ENCODE results near the gene TMEM238L. TPM values are rescaled to one million over a fixed set of nuclear protein-coding genes. Genes with fewer than 3 reads are reported as not detected.

Gene TMEM238L
- total and polyA plus RNA-seq, 2 of the 13 experiments (the other 11 are each of a cell fraction or from before 2014, with no cell fraction given): not detected

- Histone ChIP-seq H3K4me2 (ENCODE audit: low read depth, low read length) (no peak overlapping the region), H3K9me3 (ENCODE audit: low read length) (no peaks in the 10 kb centered on the region), H3K36me3 (replicated peaks in 1 of 2; ENCODE audit: control insufficient read depth in 1 of 2, insufficient read depth in 2 of 2, low read length in 2 of 2) (no peaks in the 10 kb centered on the region), H3K4me1 (ENCODE audit: insufficient read depth, low read length) (peaks cover 12% of the 10 kb centered on the region), H3K4me3 (replicated peaks in 1 of 3; ENCODE audit: insufficient read depth in 1 of 3, low read depth in 2 of 3, low read length in 3 of 3) (no peak overlapping the region), H4K20me1 (ENCODE audit: insufficient read depth, low read length) (no peaks in the 10 kb centered on the region), H3K27ac (ENCODE audit: extremely low read length, insufficient read depth, low read length) (no peak overlapping the region), H3K27me3 (ENCODE audit: control insufficient read depth in 1 of 2, insufficient read depth in 2 of 2, low read length in 2 of 2) (no peaks in the 10 kb centered on the region), H3K9ac (ENCODE audit: insufficient read depth, low read depth, low read length) (no peak overlapping the region), H3K79me2 (ENCODE audit: insufficient read depth, low read length) (no peaks in the 10 kb centered on the region), H2AFZ (ENCODE audit: low read length) (no peak overlapping the region)
- ChIA-PET CTCF (ENCODE audit: low intra/inter-chr PET ratio, low total read pairs) (no interaction called here), POLR2A (no interaction called here)
- no TSS peak for BruUV-seq (replicated peaks)
- in situ Hi-C loops (cut with HindIII; ENCODE audit: extremely low pct_ligation_motif_present, low pct_unique_long_range_greater_than_20kb): no loop called here
- under 1% methylated on average over 3 of the region's 4 CpGs for WGBS (ENCODE audit: low lambda C conversion rate)
- ATAC-seq: peak; percentile 51; the same call in 2 of the 3 replicates
- TF ChIP-seq HNF4A (CRISPR knock-in tag; IDR thresholded peaks at IDR 0.05): 0 out of 2 replicates have a peak, but pooled peaks have one; percentile 7
- TF ChIP-seq ZBTB33 (CRISPR knock-in tag; IDR thresholded peaks at IDR 0.05): no peak
- TF ChIP-seq ZFP41 (CRISPR knock-in tag; IDR thresholded peaks at IDR 0.05; ENCODE audit: borderline replicate concordance): no peak
- peak; percentile 18 for DNase-seq (ENCODE audit: low spot score)
- FAIRE-seq: no peak
- intact Hi-C loops (cut with micrococcal nuclease; ENCODE audit: unreplicated experiment): no loop called here
These were observed 14.1 kb downstream of the TMEM238L start for GRCh38 chr17:10789694-10790271.

GRCh38 chr17:10787306-10788045 is 16.4 kb downstream of the TMEM238L start:
- POLR2A ChIA-PET: no interaction called here

More at GRCh38 chr17:10787306-10788045, 16.4 kb downstream of the TMEM238L start:
- no peak overlapping the region for H2AFZ ChIP-seq (ENCODE audit: low read length)
- no peak overlapping the region for H3K27ac ChIP-seq (ENCODE audit: extremely low read length, insufficient read depth, low read length)
- H3K36me3 ChIP-seq (replicated peaks in 1 of 2; ENCODE audit: control insufficient read depth in 1 of 2, insufficient read depth in 2 of 2, low read length in 2 of 2): no peaks in the 10 kb centered on the region
- ATAC-seq: no peak
- DNase-seq (ENCODE audit: low spot score): no peak
- no peaks in the 10 kb centered on the region for H3K79me2 ChIP-seq (ENCODE audit: insufficient read depth, low read length)
- no peak for TF ChIP-seq ETS1 (CRISPR knock-in tag; IDR thresholded peaks at IDR 0.05)
- no peak for TF ChIP-seq ZNF160 (CRISPR knock-in tag; IDR thresholded peaks at IDR 0.05)
- H3K4me3 ChIP-seq (replicated peaks in 1 of 3; ENCODE audit: insufficient read depth in 1 of 3, low read depth in 2 of 3, low read length in 3 of 3): no peak overlapping the region
- peaks cover 12% of the 10 kb centered on the region for H3K4me1 ChIP-seq (ENCODE audit: insufficient read depth, low read length)
- intact Hi-C loops (cut with micrococcal nuclease; ENCODE audit: unreplicated experiment): no loop called here
- no peaks in the 10 kb centered on the region for H4K20me1 ChIP-seq (ENCODE audit: insufficient read depth, low read length)
- no peaks in the 10 kb centered on the region for H3K9me3 ChIP-seq (ENCODE audit: low read length)
- no TSS peak for BruUV-seq (replicated peaks)
- FAIRE-seq: no peak
- in situ Hi-C loops (cut with HindIII; ENCODE audit: extremely low pct_ligation_motif_present, low pct_unique_long_range_greater_than_20kb): no loop called here
- no peak overlapping the region for H3K4me2 ChIP-seq (ENCODE audit: low read depth, low read length)
- H3K9ac ChIP-seq (ENCODE audit: insufficient read depth, low read depth, low read length): no peak overlapping the region
- 60% methylated on average over 3 of the region's 5 CpGs for WGBS (ENCODE audit: low lambda C conversion rate)
- CTCF ChIA-PET (ENCODE audit: low intra/inter-chr PET ratio, low total read pairs): no interaction called here
- H3K27me3 ChIP-seq (ENCODE audit: control insufficient read depth in 1 of 2, insufficient read depth in 2 of 2, low read length in 2 of 2): no peaks in the 10 kb centered on the region
